Ovary (tissue), 3 donors: Measurements from ENCODE around the gene XAGE2.

Experiments
- EP300 ChIP-seq: sonication (generic); formaldehyde crosslinking; IDR thresholded peaks from one replicate; pipeline ENCODE4 v1.6.1; 2017; ENCODE audit warnings: antibody characterized with exemption
- POLR2A ChIP-seq: fragments of 450-650 bp; IDR thresholded peaks from one replicate; pipeline ENCODE4 v1.6.1; 2017; ENCODE audit warnings: antibody characterized with exemption, mild to moderate bottlenecking, moderate library complexity
- TF ChIP-seq, protein P1 (sequence below), 3 donors: fragments of 450-650 bp in 2 of 3; fragments of 200-600 bp in 1 of 3; IDR thresholded peaks; one replicate each; pipeline versions ENCODE4 v1.5.1 to v1.8.0; 2016 to 2022; ENCODE audit warnings: antibody characterized with exemption in 3 of 3, mild to moderate bottlenecking in 1 of 3
- donor health status: DM: no; HTN: no; CAD: no.

DNA sequence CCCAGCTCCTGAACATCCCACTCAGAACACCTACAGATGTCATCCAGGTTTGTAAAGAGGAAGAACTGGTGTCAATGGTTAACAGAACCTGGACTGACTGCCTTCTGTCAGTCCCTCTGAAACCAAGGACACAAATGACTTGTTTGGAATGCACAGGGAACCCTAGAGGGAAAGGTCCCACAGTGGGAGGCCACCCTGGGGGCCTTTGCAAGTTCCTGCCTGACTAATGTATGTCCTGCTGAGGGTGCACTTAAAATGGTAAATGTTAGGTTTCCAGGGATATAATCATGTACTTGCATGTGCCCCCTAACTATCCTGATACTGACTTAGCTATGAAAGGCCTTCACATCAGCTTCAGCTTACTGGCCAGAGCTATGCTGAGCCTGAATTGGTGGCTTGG lies 15.0 kb upstream of the XAGE2 start:
- TF ChIP-seq POLR2A (no peak), EP300 (no peak)
- TF ChIP-seq, protein P1, sequence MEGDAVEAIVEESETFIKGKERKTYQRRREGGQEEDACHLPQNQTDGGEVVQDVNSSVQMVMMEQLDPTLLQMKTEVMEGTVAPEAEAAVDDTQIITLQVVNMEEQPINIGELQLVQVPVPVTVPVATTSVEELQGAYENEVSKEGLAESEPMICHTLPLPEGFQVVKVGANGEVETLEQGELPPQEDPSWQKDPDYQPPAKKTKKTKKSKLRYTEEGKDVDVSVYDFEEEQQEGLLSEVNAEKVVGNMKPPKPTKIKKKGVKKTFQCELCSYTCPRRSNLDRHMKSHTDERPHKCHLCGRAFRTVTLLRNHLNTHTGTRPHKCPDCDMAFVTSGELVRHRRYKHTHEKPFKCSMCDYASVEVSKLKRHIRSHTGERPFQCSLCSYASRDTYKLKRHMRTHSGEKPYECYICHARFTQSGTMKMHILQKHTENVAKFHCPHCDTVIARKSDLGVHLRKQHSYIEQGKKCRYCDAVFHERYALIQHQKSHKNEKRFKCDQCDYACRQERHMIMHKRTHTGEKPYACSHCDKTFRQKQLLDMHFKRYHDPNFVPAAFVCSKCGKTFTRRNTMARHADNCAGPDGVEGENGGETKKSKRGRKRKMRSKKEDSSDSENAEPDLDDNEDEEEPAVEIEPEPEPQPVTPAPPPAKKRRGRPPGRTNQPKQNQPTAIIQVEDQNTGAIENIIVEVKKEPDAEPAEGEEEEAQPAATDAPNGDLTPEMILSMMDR (IDR thresholded peaks at IDR 0.05) = no peak
